H1 (cell line): Measurements from ENCODE around the gene FAM167B. TPM values are rescaled to one million over a fixed set of nuclear protein-coding genes. Genes with fewer than 3 reads are reported as not detected.
A peak's percentile ranks its signal among the peaks of the same experiment; 100 is the strongest.

Experiments used
- ASH2L ChIP-seq: fragments of 200-600, 300-600 bp; sonication (generic); IDR thresholded peaks from one replicate; pipeline ENCODE4 v1.7.1; 2017; ENCODE audit warnings: low read length
- ATF2 ChIP-seq: IDR thresholded peaks from 2 replicates; pipeline ENCODE4 v1.6.1; 2012; ENCODE audit warnings: low read length, inconsistent platforms
- CHD1 ChIP-seq: IDR thresholded peaks from 2 replicates; pipeline ENCODE4 v1.6.1; 2012; ENCODE audit warnings: low read depth, low read length, improper control_type of control experiment
- JUN ChIP-seq: IDR thresholded peaks from 2 replicates; pipeline ENCODE4 v1.6.1; 2011; ENCODE audit warnings: low read depth, mild to moderate bottlenecking, improper control_type of control experiment, low read length
- POLR2AphosphoS5 ChIP-seq: IDR thresholded peaks from 2 replicates; pipeline ENCODE4 v1.6.1; 2011; ENCODE audit warnings: low read depth, low read length
- RAD21 ChIP-seq, 2 experiments: IDR thresholded peaks in 1 of 2; conservative IDR thresholded peaks in 1 of 2; 2 replicates each; pipeline ENCODE4 v1.6.1; 2011; ENCODE audit warnings: low read depth in 2 of 2, low read length in 2 of 2, improper control_type of control experiment in 1 of 2, inconsistent platforms in 1 of 2, mild to moderate bottlenecking in 1 of 2, moderate library complexity in 1 of 2
- SIRT6 ChIP-seq: IDR thresholded peaks from one replicate; pipeline ENCODE4 v1.7.1; 2012; ENCODE audit warnings: low read length, inconsistent platforms
- TEAD4 ChIP-seq: IDR thresholded peaks from 2 replicates; pipeline ENCODE4 v1.6.1; 2012; ENCODE audit warnings: low read depth, low read length, inconsistent platforms, mixed read lengths
- USF2 ChIP-seq: IDR thresholded peaks from 2 replicates; pipeline ENCODE4 v1.6.1; 2011; ENCODE audit warnings: low read length, improper control_type of control experiment
- ZNF274 ChIP-seq: IDR thresholded peaks from 2 replicates; pipeline ENCODE4 v1.7.0; 2012; ENCODE audit warnings: low read length, borderline replicate concordance; ENCODE audit errors: extremely low read depth
- polyA plus RNA-seq, 7 experiments: library from polyadenylated mRNA; depleted of rRNA in 3 of 7; stranded (reverse) in 5 of 7; unstranded in 2 of 7; fragments of >200 nt in 5 of 7; fragments of 200-250 nt in 2 of 7; gene quantifications; 1 replicate in 5 of 7; 2 replicates in 1 of 7; 4 replicates in 1 of 7; pipeline versions ENCODE4 v1.2.1 to v1.2.3, GENCODE V29; 2011 to 2013; ENCODE audit warnings: missing spikeins in 2 of 7, mixed read lengths in 2 of 7
- total RNA-seq: library from RNA; stranded (reverse); fragmentation: NEBNext Ultra II Directional; extraction: Animal tissue kit (Norgen Biotek cat#: 25700); gene quantifications from 2 replicates; pipeline ENCODE4 v1.2.1, GENCODE V29; 2021

FAM167B gene
- total and polyA plus RNA-seq, 2 of the 8 experiments (the other 6 are each of a cell fraction or from before 2014, with no cell fraction given), result 2.8 to 3.9 TPM

DNA sequence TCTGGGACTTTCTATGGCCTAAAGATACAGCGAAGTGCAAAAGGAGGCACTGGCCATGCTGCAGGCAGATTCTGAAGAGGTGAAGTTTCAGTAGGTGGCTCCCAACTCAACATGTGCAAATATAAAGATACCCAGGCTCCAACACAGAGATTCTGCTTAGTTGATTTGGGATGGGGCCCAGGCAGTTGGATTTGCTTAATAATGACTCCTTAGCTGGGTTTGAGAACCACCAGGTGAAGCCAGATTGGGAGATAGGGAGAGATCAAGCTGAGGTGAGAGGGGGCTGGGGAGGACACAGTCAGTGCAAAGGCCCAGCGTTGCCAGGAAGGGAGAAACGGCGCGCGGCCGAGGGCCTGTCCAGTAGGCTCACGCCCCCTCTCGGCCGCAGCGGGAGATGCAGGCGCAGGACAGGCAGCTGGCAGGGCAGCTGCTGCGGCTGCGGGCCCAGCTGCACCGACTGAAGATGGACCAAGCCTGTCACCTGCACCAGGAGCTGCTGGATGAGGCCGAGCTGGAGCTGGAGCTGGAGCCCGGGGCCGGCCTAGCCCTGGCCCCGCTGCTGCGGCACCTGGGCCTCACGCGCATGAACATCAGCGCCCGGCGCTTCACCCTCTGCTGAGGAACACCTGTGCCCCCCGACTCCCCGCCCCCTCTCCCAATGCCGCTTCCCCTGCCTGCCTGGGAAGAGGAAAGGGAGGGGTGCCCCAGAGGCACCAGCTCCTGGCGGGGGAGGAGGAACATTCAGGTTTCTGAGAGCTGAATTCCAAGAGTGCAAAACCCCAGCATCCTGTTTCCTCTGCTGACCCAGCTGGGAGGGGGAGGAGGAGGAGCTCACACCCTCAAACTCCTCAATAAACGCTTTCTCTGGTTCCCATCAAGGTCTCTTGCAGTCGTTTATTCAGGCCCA, 1.2 kb downstream of the FAM167B start (continued):
- TF ChIP-seq ATF2, result no peak
- TF ChIP-seq ZNF274, result no peak
- TF ChIP-seq TEAD4, result peak; percentile 60; the same call in 1 of the 2 replicates
- TF ChIP-seq POLR2AphosphoS5, result peak; percentile 21; the same call in 1 of the 2 replicates
- TF ChIP-seq JUN, result no peak
- no peak for TF ChIP-seq SIRT6
- peak; percentile 80 for TF ChIP-seq ASH2L
- TF ChIP-seq USF2, result peak; percentile 34; the same call in 1 of the 2 replicates
- no peak for TF ChIP-seq CHD1
- TF ChIP-seq RAD21 (IDR thresholded peaks at IDR 0.05 in 1 of 2, conservative IDR thresholded peaks at IDR 0.05 in 1 of 2; ENCODE audit: low read depth in 2 of 2, low read length in 2 of 2), result peak; percentile 64 to 71
